Tibial nerve (tissue), 4 donors: ENCODE results near the gene TMEM132C. TPM values are rescaled to one million over a fixed set of nuclear protein-coding genes. Genes with fewer than 3 reads are reported as not detected.

ENCODE experiments used
- DNase-seq, 2 donors: peaks; one replicate each; pipeline ENCODE4 v3.0.0-alpha.2; 2019; ENCODE audit warnings: low spot score in 2 of 2
- H3K27ac ChIP-seq, 4 donors: fragments of 200-600 bp; sonication (generic) in 3 of 4; one replicate each; pipeline ENCODE4 v1.5.1; 2017 to 2019; ENCODE audit warnings: mild to moderate bottlenecking in 1 of 4
- H3K27me3 ChIP-seq, 2 donors: fragments of 200-600 bp; sonication (generic) in 1 of 2; one replicate each; pipeline versions ENCODE4 v1.5.1 to v1.6.0; 2017 to 2019
- H3K36me3 ChIP-seq, 3 donors: fragments of 200-600 bp; sonication (generic); one replicate each; pipeline ENCODE4 v1.5.1; 2018 to 2019
- H3K4me1 ChIP-seq, 4 donors: fragments of 200-600 bp; sonication (generic) in 3 of 4; one replicate each; pipeline ENCODE4 v1.5.1; 2017 to 2019
- H3K4me3 ChIP-seq, 4 donors: fragments of 200-600 bp; sonication (generic) in 3 of 4; one replicate each; pipeline ENCODE4 v1.5.1; 2017 to 2019; ENCODE audit warnings: mild to moderate bottlenecking in 1 of 4, moderate library complexity in 1 of 4
- H3K9me3 ChIP-seq, 4 donors: fragments of 200-600 bp; sonication (generic) in 3 of 4; one replicate each; pipeline ENCODE4 v1.5.1; 2017 to 2019
- CTCF ChIP-seq, 5 experiments: fragments of 200-600 bp in 3 of 5; fragments of 450-650 bp in 2 of 5; sonication (generic) in 3 of 5; IDR thresholded peaks; one replicate each; pipeline ENCODE4 v1.5.1; 2016 to 2019; ENCODE audit warnings: antibody characterized with exemption in 5 of 5, mild to moderate bottlenecking in 3 of 5, moderate library complexity in 2 of 5
- EP300 ChIP-seq, 2 donors: sonication (generic); formaldehyde crosslinking; IDR thresholded peaks; one replicate each; pipeline ENCODE4 v1.6.1; 2017; ENCODE audit warnings: antibody characterized with exemption in 2 of 2, mild to moderate bottlenecking in 1 of 2
- POLR2A ChIP-seq, 2 donors: fragments of 450-650 bp; IDR thresholded peaks; one replicate each; pipeline ENCODE4 v1.6.1; 2017; ENCODE audit warnings: antibody characterized with exemption in 2 of 2, mild to moderate bottlenecking in 2 of 2, moderate library complexity in 2 of 2
- WGBS, 2 donors: methylation state at CpG; one replicate each; pipeline ENCODE4 v1.1.5; 2018; 5-methylcytosine and 5-hydroxymethylcytosine counted together
- total RNA-seq, 4 donors: library from RNA; depleted of rRNA; stranded (reverse); fragments of >200 nt; gene quantifications; one replicate each; pipeline ENCODE4 v1.1.0, GENCODE V29; 2016

TMEM132C gene
- total RNA-seq, 4 donors from 2014 or later, result 8.2 to 17.4 (median 12.4) TPM

- Histone ChIP-seq H3K27me3 (no peaks in the 10 kb centered on the region), H3K4me3 (no peak overlapping the region), H3K9me3 (no peaks in the 10 kb centered on the region), H3K36me3 (no peaks in the 10 kb centered on the region), H3K4me1 (no peaks in the 10 kb centered on the region), H3K27ac (no peak overlapping the region)
- WGBS, 2 donors, result 32 to 42% methylated on average over 9 of the region's 9 CpGs
- no peak for DNase-seq
- no peak for TF ChIP-seq EP300 (IDR thresholded peaks at IDR 0.05)
- no peak for TF ChIP-seq CTCF (IDR thresholded peaks at IDR 0.05)
- no peak for TF ChIP-seq POLR2A (IDR thresholded peaks at IDR 0.05)
Measured at GRCh38 chr12:128408669-128409068, 141.7 kb downstream of the TMEM132C start.

GRCh38 chr12:128415036-128415560, 148.1 kb downstream of the TMEM132C start:
- no peaks in the 10 kb centered on the region for H3K27me3 ChIP-seq
- peaks cover 0 to 4% (median 0%) of the 10 kb centered on the region in 3 donors for H3K36me3 ChIP-seq
- no peak overlapping the region for H3K4me3 ChIP-seq
- 93% methylated on average over 26 to 27 of the region's 27 CpGs for WGBS, 2 donors
- no peak overlapping the region for H3K27ac ChIP-seq
- no peaks in the 10 kb centered on the region for H3K4me1 ChIP-seq
- DNase-seq, result no peak
- no peaks in the 10 kb centered on the region for H3K9me3 ChIP-seq
- TF ChIP-seq EP300 (IDR thresholded peaks at IDR 0.05), result no peak
- no peak for TF ChIP-seq CTCF (IDR thresholded peaks at IDR 0.05)
- no peak for TF ChIP-seq POLR2A (IDR thresholded peaks at IDR 0.05)

GRCh38 chr12:128418944-128419343, 152.0 kb downstream of the TMEM132C start:
- 57 to 74% methylated on average over 5 of the region's 5 CpGs for WGBS, 2 donors

GRCh38 chr12:128420163-128420562, 153.2 kb downstream of the TMEM132C start:
- no peak for DNase-seq
- Histone ChIP-seq H3K36me3 (peaks cover 0 to 3% (median 0%) of the 10 kb centered on the region in 3 donors), H3K4me1 (no peaks in the 10 kb centered on the region), H3K27ac (no peak overlapping the region), H3K4me3 (no peak overlapping the region), H3K27me3 (no peaks in the 10 kb centered on the region), H3K9me3 (no peaks in the 10 kb centered on the region)
- no peak for TF ChIP-seq EP300 (IDR thresholded peaks at IDR 0.05)
- TF ChIP-seq CTCF (IDR thresholded peaks at IDR 0.05), result no peak
- no peak for TF ChIP-seq POLR2A (IDR thresholded peaks at IDR 0.05)
- WGBS, 2 donors, result 83 to 89% methylated on average over 2 of the region's 2 CpGs

More at GRCh38 chr12:128418944-128419343, 152.0 kb downstream of the TMEM132C start:
- H3K27ac ChIP-seq, result no peak overlapping the region
- H3K27me3 ChIP-seq, result no peaks in the 10 kb centered on the region
- DNase-seq, result no peak
- no peaks in the 10 kb centered on the region for H3K9me3 ChIP-seq
- no peaks in the 10 kb centered on the region for H3K4me1 ChIP-seq
- H3K36me3 ChIP-seq, result peaks cover 0 to 4% (median 0%) of the 10 kb centered on the region in 3 donors
- no peak overlapping the region for H3K4me3 ChIP-seq
- no peak for TF ChIP-seq POLR2A (IDR thresholded peaks at IDR 0.05)
- no peak for TF ChIP-seq EP300 (IDR thresholded peaks at IDR 0.05)
- TF ChIP-seq CTCF (IDR thresholded peaks at IDR 0.05), result no peak

- Histone ChIP-seq H3K27me3 (no peaks in the 10 kb centered on the region), H3K4me1 (no peaks in the 10 kb centered on the region), H3K27ac (no peak overlapping the region), H3K4me3 (no peak overlapping the region), H3K9me3 (peaks cover 0 to 3% (median 0%) of the 10 kb centered on the region in 4 donors), H3K36me3 (no peaks in the 10 kb centered on the region)
- no peak for DNase-seq
- WGBS, 2 donors, result 79 to 86% methylated on average over 7 of the region's 7 CpGs
- TF ChIP-seq EP300 (IDR thresholded peaks at IDR 0.05), result no peak
- no peak for TF ChIP-seq POLR2A (IDR thresholded peaks at IDR 0.05)
- no peak for TF ChIP-seq CTCF (IDR thresholded peaks at IDR 0.05)
Measured at GRCh38 chr12:128421375-128421774, 154.4 kb downstream of the TMEM132C start.
